SHP77 treated with DMSO at 0.1 percent for 48 hours (cell line): ENCODE data around the gene ADCY4.
"Not testable (repeated sequence)": the region's sequence is repeated elsewhere in the genome, so short reads cannot be mapped to it uniquely, and the experiment has no call there.

Experiments
- DNase-seq: peaks from one replicate; lab custom pipeline; 2025; lab: John Stamatoyannopoulos, UW

ADCY4 gene

GRCh38 chr14:24338843-24339242 is 4.0 kb upstream of the ADCY4 start:
- no peak for DNase-seq

GRCh38 chr14:24337824-24338175 is 2.9 kb upstream of the ADCY4 start:
- no peak for DNase-seq

GRCh38 chr14:24337144-24337823 is 2.4 kb upstream of the ADCY4 start:
- DNase-seq: no peak

GRCh38 chr14:24335461-24336171 is 745 bp upstream of the ADCY4 start:
- no peak for DNase-seq

GRCh38 chr14:24332268-24332993 is 2.4 kb downstream of the ADCY4 start:
- DNase-seq: no peak

GRCh38 chr14:24331731-24332267 is 3.1 kb downstream of the ADCY4 start:
- DNase-seq: peak; percentile 45

- no peak for DNase-seq
Observed at GRCh38 chr14:24330973-24331674, 3.7 kb downstream of the ADCY4 start.

GRCh38 chr14:24329736-24330135 is 5.1 kb downstream of the ADCY4 start:
- DNase-seq: no peak

GRCh38 chr14:24329073-24329663 is 5.7 kb downstream of the ADCY4 start:
- no peak for DNase-seq

GRCh38 chr14:24327914-24328313 is 7.0 kb downstream of the ADCY4 start:
- DNase-seq: not testable (repeated sequence)

- DNase-seq: no peak
Observed at GRCh38 chr14:24327303-24327702, 7.6 kb downstream of the ADCY4 start.

GRCh38 chr14:24325963-24326362 is 8.9 kb downstream of the ADCY4 start:
- DNase-seq: no peak

- DNase-seq: no peak
Observed at GRCh38 chr14:24325041-24325530, 9.8 kb downstream of the ADCY4 start.

GRCh38 chr14:24324024-24324423 is 10.8 kb downstream of the ADCY4 start:
- no peak for DNase-seq

- DNase-seq: no peak
Observed at GRCh38 chr14:24323341-24323740, 11.5 kb downstream of the ADCY4 start.

- no peak for DNase-seq
Observed at GRCh38 chr14:24322672-24323071, 12.2 kb downstream of the ADCY4 start.

- no peak for DNase-seq
Observed at GRCh38 chr14:24321212-24321975, 13.5 kb downstream of the ADCY4 start.

GRCh38 chr14:24317141-24317928 is 17.5 kb downstream of the ADCY4 start:
- no peak for DNase-seq

GRCh38 chr14:24316597-24316950 is 18.3 kb downstream of the ADCY4 start:
- no peak for DNase-seq
